Body of pancreas (tissue), 4 donors: ENCODE data around the gene UFD1.

Experiments used
- CTCF ChIP-seq, 7 experiments: fragments of 450-650 bp in 4 of 7; fragments of 200-600 bp in 3 of 7; sonication (generic) in 3 of 7; IDR thresholded peaks; one replicate each; pipeline ENCODE4 v1.5.1; 2016 to 2019; ENCODE audit warnings: antibody characterized with exemption in 7 of 7
- POLR2A ChIP-seq, 3 donors: fragments of 450-650 bp; IDR thresholded peaks; one replicate each; pipeline ENCODE4 v1.6.1; 2016; ENCODE audit warnings: antibody characterized with exemption in 3 of 3, mild to moderate bottlenecking in 2 of 3

DNA sequence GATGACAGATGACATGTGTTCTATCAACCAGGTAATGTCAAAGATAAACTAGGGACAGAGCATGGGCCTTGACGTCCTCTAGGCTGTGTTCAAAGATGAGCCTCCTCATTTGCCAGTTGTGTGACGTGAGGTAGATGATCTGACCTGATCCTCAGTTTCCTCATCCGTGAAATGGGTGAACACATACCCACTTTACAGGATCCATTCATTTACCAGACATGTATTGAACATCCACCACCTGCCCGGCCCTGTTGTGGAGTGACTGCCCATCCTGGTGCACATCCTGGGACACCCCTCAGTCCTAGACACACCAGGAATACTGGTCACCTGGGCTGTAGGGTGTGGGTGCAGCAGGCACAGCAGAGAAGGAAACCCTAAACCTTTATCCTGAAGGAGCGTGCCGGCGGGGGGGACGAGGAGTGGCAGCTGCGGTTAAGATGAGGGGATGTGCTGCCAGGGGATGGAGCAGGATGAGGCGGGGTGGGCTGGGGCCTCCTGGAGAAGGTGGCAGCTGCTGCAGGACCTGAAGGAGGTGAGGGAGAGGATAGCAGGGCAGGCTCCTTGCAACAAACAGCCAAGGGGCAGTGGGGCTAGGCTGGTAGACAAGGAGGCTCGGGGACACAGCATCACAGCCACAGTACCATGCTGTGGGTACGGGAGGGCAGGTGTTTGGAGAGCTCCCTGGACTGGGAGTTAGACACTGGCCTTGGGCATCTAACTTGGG is 36.8 kb upstream of the UFD1 start:
- TF ChIP-seq CTCF (IDR thresholded peaks at IDR 0.05) (no peak), POLR2A (IDR thresholded peaks at IDR 0.05) (no peak)
